HG03469 (cell line): ENCODE measurements around the gene UNK.
"Not testable (repeated sequence)": the region's sequence is repeated elsewhere in the genome, so short reads cannot be mapped to it uniquely, and the experiment has no call there.

Experiments
- ATAC-seq: cut with Tn5 transposase; IDR thresholded peaks from one replicate; pipeline ENCODE4 v1.9.1; 2021; ENCODE audit warnings: mild to moderate bottlenecking, moderate library complexity, moderate number of reproducible peaks; ENCODE audit not compliant: unreplicated experiment

UNK gene

DNA sequence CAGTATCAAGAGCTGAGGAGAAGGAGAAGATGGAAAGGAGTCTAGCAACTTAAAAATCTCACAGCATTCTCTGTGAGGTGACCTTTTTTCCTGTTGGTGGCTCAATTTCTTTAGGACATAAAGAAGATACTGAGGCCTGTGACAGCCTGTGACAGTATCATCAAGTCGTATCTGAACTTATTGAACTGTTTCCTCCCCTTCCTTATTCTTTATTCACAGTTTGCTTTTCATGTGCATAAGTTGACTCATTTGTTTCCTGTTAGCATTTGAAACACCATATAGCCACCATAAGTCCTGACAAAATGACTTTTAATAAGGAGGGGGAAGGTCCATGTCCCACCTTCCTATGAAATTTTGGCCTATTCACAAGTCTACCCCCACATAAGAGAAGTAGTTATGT is 8.9 kb downstream of the UNK start:
- ATAC-seq: no peak

DNA sequence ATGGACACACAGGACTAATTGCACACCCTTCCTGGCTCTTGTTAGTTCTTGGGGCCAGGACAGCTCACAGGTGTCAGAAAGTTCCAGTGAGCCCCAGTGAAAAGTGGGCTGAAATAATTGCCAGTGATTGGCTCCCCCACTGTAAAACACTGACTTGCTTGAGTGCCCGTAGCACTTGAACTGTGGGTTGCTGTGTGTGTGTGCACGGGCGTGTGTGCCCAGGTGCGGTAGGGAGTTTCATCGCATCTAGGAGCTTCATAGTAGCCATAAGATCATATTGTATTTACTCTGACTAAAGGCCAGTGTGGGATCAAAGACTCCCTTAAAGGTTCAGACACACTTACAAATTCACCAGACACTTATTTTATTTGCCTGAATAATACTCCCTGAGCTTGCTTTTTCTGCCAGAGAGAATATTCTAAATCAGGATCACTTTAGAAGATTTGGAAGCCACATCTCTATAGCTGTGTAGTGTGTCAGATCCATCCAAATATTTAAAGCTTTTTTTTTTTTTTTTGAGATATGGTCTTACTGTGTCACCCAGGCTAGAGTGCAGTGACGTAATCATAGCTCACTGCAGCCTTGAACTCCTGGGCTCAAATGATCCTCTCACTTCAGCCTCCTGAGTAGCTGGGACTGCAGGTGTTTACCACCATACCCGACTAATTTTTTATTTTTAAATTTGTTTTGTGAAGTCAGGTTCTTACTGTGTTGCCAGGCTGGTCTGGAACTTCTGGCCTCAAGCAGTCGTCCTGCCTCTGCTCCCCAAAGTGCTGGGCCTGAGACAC is 11.4 kb downstream of the UNK start:
- ATAC-seq: no peak

DNA sequence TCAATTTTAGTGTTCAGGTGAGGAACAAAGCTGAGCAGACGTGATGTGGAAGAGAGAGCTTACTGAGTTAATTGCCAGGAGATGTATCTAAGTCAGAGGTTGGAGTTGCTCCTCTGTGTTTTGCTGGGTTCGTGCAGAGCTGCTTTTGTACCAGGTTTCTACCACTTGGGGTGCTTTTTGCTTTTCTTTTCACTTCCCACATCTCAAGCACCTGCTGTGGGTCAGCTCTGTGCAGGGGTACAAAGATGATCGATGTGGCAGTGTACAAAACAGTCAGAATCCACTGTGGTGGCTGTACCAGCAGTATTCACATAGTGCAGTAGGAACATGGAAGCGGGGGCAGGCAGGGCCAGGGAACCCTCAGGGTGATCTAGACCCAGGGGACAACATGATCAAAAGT is 14.8 kb downstream of the UNK start:
- ATAC-seq: no peak

DNA sequence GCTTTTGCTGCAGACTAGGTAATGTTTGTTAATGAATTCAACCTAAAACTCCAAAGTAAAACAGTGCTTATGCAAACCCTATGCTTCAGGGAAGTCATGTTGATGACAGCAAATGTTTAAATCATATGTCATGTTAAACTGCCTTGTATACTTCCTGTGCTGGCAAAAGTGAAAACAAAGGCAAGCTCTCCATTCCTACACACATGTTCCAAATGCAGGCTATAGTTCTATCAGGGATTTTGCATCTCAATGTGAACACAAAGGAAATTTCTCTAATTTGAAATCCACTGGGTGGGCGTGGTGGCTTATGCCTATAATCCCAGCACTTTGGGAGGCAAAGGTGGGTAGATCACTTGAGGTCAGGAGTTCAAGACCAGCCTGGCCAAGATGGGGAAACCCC is 19.3 kb downstream of the UNK start:
- no peak for ATAC-seq

DNA sequence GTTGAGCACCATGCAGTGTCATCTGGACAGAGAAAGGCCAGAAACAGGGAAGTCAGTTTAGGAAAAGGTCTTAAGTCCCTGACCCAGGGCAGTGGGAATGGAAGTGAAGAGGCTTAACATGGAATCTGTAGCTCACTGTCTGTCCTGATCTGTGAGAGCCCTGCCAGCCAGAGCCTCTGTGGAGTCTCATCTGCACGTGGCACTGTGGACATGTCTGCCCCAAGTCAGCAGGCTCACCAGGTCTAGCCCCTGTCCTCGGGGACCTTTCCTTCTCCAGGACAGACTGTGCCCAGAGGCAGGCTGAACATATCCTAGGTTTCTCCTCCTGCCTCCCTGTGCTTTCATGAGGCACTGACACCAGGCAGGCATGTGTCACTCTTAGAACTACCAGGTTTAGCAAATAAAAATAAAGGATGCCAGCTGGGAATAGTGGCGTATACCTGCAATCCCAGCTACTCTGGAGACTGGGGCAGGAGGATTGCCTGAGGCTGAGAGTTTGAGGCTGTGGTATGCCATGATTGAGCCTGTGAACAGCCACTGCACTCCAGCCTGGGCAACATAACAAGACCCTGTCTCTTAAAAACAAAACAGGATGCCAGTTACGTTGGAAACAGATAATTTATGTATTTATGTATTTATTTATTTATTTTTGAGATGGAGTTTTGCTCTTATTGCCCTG is 22.4 kb downstream of the UNK start:
- no peak for ATAC-seq

DNA sequence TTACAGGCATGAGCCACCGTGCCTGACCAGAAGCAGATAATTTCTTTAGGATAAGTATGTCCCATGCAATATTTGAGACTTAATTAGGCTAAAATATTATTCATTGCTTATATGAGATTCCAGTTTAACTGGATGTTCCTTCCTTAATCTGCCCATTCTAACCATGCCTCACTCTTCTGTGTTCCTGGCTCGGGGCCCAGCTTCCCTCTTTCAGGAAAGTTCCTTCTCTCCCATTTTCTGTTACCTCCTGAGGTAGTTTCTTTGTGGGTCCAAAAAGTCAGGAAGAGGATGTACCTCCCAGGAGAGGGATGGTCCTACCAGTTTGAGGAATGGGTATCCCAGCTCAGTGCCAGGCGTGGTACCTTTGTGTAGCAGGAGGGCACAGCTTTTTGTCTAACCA is 23.3 kb downstream of the UNK start:
- no peak for ATAC-seq

DNA sequence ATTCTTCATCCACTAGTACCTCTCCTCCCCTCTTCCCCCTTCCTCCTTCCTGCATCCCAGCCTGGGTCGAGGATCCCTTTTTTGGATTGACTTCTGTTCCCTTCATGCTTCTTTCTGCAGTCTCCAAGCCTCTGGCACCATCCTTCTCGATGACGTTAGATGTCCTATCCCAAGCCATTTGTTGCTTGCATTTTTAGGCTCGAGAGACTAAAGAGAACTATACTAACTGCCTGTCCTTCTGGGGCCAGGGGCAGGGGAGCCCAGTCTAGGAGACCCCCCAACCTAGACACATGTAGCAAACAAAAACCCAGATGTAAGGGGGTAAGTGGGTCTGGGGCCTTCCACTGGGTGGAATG is 23.9 kb downstream of the UNK start:
- ATAC-seq: no peak

DNA sequence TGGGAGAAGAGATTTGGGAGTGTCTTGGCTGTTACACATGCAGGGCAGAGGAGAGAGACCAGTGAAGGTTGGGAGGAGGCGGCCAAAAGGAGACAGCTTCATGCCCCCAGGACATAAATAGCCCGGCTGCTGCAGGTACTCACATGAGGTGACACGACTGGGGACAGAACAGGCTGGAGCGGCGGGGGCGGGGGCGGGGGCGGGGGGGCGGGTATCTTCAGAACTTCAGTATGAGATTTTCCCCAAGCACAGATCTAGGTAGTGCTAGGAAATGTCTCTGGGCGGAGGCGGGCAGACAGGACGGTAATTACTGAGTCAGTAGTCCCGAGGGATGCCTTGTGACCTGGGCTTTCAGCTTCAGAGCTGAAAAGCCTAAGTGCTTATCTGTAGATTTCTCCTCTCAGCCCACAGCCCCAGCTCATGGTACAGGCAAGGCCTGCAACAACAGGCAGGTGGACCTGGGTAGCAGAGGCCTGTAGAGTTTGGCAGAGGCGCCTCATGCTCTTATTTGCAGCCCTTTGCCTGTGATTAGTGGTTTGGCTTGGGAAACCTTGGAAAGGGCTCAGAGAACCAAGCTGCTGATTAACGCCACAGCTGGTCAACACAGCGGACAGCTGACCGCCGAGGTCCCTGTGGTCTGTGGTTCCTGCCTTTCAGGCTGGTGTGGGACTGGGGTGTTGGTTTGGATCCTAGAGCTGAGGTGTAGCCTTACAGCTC is 24.5 kb downstream of the UNK start:
- no peak for ATAC-seq

DNA sequence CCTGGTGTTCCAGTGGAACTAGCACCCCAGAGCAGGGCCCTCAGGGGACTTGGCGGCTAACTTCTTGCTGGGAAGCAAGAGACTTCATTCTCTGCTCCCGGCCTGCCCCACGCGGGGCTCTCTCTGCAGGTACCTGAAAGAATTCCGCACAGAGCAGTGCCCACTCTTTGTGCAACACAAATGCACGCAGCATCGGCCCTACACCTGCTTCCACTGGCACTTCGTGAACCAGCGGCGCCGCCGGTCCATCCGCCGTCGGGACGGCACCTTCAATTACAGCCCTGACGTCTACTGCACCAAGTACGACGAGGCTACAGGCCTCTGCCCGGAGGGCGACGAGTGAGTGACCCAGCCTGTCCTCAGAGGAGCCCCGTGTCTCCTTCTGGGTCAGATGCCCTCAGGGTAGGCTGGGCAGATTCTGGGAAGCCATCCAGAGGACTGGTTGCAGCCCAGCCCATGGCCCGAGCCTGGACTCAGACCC is 25.1 kb downstream of the UNK start:
- ATAC-seq: no peak

DNA sequence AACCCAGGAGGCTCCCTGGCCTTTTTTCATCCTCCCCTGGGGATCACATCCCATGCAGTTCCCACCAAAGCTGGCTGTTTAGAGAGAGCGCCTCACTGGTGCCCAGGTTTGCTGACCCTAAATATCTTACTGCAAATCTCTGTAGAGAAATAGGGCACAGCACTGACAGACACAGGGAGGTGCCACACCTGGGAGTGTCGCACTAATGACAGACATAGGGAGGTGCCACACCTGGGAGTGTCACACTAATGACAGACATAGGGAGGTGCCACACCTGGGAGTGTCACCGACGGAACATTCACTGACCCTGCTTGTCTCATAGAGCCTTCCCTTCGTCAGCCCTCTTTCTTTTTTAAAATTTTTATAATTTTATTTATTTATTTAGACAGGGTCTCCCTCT is 25.6 kb downstream of the UNK start:
- no peak for ATAC-seq

DNA sequence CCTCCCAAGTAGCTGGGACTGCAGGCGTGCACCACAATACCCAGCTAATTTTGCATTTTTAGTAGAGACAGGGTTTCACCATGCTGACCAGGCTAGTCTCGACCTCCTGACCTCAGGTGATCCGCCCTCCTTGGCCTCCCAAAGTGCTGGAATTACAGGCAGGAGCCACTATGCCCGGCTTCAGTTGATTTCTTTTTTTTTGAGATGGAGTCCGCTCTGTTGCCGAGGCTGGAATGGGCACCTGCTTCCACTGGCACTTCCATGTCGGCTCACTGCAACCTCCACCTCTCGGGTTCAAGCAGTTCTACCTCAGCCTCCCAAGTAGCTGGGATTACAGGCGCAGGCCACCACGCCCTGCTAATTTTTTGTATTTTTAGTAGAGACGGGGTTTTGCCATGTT is 26.1 kb downstream of the UNK start:
- ATAC-seq: not testable (repeated sequence)

DNA sequence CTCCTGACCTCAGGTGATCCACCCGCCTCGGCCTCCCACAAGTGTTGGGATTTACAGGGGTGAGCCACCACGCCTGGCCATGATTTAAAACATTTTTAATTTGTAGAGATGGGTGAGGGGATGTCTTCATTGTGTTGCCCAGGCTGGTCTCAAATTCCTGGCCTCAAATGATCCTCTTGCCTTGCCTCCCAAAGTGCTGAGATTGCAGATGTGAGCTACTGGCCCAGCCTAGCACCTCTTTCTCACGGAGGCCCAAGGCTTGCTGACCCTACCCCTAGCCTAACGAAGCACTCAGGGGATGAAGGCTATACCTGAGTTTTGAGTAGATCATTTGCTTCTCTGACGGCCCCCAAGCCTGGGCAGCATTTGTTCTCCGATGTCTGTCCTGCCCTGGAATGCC is 26.6 kb downstream of the UNK start:
- no peak for ATAC-seq

DNA sequence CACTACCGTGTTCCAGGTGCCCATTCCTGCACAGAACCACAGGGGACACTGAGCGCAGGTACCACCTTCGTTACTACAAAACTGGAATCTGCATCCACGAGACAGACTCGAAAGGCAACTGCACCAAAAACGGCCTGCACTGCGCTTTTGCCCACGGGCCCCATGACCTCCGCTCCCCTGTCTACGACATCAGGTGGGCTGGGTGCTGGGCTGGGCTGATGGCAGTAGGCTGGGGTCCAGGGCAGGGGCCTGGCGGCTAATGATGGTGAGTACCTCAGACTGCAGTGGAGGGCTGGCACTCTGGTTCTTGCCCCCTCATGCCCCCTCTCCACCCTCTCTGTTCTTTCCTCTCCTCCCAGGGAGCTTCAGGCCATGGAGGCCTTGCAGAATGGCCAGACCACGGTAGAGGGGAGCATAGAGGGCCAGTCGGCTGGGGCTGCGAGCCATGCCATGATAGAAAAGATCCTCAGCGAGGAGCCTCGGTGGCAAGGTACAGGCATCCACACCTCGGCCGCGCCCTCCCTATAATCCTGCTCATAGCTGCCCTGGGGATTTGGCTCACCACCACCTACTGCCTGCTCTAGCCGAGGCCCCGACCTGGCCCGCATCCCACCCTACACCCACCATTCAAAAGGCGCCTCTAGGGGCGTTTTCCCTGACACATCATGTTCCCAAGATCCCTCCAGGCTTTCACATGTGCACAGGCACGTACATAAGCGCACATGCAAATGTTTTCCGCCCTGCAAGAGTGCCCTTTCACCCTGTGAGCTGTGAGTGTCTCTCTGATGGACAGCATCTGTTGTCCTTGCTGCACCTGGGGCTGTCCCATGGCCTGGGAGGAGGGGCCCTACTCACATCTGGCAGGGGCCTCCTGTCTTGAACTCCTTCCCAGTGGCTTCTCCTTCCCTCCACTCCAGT is 27.7 kb downstream of the UNK start:
- ATAC-seq: no peak

DNA sequence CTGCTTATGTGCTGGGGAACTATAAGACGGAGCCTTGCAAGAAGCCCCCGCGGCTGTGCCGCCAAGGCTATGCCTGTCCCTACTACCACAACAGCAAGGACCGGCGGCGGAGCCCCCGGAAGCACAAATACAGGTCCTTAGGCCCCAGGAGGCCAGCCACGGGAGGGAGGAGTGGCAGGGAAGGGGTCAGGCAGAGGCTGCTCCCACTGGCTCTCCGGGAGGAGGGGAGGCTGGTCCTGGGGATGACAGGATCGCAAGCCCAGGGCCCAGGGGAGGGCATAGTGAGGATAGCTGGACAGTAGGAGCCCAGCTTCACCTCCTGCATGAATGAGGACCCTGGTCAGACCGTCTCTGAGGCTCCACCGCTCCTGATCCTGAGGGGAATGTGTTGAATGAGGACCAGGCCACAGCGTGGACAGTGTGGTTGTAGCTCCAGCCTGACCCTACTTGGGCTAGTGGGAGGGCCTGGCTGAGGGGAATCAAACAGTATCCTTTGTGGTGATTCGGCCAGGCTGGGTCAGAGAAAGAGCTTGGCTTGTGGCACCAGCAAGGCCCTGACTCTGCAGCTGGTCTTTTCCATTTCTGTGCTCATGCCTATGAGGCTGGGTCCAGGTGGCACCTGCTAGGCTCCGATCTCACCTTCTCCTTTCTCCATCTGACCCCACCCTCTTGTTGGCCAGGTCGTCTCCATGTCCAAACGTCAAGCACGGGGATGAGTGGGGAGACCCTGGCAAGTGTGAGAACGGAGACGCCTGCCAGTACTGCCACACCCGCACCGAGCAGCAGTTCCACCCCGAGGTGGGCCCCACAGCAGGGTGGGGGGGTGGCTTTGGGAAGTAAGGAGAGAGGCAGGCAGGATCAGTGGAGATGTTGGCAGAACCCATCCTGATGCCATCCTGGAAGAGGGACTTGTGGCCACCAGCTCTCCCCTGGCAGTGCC is 28.7 kb downstream of the UNK start:
- ATAC-seq: no peak

DNA sequence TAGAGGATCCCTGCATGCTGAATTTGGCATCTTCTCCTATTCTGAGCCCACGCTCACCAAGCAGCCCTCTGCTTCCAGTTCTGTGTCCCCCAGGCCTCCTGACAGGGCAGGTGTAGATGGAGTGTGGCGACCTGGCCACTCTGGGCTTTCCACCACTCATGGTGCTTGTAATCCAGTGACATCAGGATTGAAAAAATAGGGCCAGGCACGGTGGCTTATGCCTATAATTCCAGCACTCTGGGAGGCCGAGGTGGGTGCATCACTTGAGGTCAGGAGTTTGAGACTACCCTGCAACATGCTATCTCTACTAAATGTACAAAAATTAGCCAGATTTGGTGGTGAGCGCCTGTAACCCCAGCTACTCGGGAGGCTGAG is 29.4 kb downstream of the UNK start:
- no peak for ATAC-seq

DNA sequence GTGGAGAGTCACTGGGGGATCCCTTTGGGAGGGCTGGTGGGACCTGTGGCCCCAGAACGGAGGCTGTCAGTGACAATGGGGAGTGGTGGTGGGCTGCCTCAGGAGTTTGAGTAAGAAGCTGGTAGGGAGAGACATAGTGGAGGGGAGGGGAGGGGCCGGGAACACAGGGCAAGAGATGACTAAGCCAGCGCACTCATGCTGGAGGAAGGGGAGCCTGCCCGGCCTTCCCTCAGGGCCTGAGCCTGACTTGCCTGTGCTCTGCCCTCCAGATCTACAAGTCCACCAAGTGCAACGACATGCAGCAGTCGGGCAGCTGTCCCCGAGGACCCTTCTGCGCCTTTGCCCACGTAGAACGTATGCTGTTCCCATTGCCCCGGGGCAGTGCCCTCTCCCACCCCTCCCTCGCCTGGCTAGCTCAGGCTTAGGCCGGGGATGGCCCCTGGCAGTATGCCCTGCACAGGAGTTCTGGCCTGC is 30.3 kb downstream of the UNK start:
- no peak for ATAC-seq

DNA sequence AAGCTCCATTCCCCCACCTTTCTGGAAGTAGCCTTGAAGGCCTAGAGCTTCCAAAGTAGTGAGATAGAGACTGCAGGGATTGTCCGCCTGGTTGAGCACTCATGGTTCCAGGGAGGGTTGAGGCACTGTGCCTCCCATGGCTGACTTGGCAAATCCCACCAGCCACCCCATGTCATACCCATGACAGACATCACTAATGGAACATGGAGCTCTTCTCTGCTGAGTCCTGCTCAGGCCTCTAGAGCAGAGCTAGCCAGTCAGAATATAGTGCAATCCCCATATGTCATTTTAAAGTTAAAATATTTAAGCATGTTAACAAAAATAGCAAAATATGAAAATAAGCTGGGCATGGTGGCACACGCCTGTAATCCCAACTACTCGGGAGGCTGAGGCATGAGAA is 30.8 kb downstream of the UNK start:
- ATAC-seq: no peak

DNA sequence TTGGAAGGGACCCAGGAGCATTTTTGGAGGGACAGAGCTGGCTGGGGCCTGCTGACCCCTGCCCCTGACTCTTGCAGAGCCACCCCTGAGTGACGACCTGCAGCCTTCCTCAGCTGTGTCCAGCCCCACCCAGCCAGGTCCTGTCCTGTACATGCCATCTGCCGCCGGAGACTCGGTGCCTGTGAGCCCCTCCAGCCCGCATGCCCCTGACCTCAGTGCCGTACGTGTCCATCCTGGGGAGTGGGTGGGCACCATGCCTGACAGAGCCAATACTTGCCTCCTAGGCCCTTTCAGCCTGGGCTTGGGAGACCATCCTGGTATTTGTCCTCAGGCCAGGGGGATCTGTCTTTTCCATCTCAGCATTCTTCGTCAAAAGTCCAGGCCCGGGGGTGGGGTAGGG is 32.1 kb downstream of the UNK start:
- no peak for ATAC-seq

DNA sequence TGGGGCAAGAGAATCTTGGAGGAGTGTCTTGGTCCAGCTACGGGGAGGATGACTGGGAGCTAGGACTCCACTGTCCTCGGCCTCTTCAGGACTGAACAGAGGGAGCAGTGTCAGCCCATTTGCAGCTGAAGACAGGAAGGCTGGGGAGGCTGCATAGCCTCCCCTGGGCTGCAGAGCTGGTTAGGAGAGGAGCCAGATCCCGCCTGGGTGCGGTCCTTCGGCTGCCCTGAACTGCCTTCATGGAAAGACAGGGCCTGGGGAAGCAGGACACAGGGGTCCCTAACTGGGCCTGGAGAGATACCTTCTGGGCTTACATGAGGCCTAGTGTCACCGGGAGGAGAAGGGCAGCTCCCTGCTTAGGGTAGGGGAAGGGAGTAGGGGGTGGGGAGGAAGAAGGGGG is 33.0 kb downstream of the UNK start:
- ATAC-seq: no peak
